Measurements from ENCODE around the gene C3orf38.

- TF ChIP-seq, protein P1, sequence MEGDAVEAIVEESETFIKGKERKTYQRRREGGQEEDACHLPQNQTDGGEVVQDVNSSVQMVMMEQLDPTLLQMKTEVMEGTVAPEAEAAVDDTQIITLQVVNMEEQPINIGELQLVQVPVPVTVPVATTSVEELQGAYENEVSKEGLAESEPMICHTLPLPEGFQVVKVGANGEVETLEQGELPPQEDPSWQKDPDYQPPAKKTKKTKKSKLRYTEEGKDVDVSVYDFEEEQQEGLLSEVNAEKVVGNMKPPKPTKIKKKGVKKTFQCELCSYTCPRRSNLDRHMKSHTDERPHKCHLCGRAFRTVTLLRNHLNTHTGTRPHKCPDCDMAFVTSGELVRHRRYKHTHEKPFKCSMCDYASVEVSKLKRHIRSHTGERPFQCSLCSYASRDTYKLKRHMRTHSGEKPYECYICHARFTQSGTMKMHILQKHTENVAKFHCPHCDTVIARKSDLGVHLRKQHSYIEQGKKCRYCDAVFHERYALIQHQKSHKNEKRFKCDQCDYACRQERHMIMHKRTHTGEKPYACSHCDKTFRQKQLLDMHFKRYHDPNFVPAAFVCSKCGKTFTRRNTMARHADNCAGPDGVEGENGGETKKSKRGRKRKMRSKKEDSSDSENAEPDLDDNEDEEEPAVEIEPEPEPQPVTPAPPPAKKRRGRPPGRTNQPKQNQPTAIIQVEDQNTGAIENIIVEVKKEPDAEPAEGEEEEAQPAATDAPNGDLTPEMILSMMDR (IDR thresholded peaks at IDR 0.05) = no peak
- no peak for TF ChIP-seq MAX (CRISPR knock-in tag; IDR thresholded peaks at IDR 0.05)
- TF ChIP-seq TEAD4 (CRISPR knock-in tag; IDR thresholded peaks at IDR 0.05) = no peak
- TF ChIP-seq PRDM15 (CRISPR knock-in tag; IDR thresholded peaks at IDR 0.05) = no peak
- TF ChIP-seq EMX1 (CRISPR knock-in tag; IDR thresholded peaks at IDR 0.05) = no peak
- TF ChIP-seq RORB (CRISPR knock-in tag; IDR thresholded peaks at IDR 0.05) = no peak
- no peak for TF ChIP-seq SP1 (CRISPR knock-in tag; conservative IDR thresholded peaks at IDR 0.05)
- no peak for TF ChIP-seq ZNF317 (CRISPR knock-in tag; IDR thresholded peaks at IDR 0.05; ENCODE audit: borderline replicate concordance, low read depth)
- TF ChIP-seq FOXJ3 (CRISPR knock-in tag; IDR thresholded peaks at IDR 0.05; ENCODE audit: borderline replicate concordance) = no peak
These were observed 26.2 kb upstream of the C3orf38 start for GRCh38 chr3:88123526-88123925.

Data from WTC11 (cell line).